GM18498 (cell line): ENCODE results near the gene ADCY2.

Experiments
- ATAC-seq: cut with Tn5 transposase; IDR thresholded peaks from one replicate; pipeline ENCODE4 v1.9.1; 2021; ENCODE audit warnings: mild to moderate bottlenecking, moderate library complexity; ENCODE audit not compliant: unreplicated experiment

ADCY2 gene

DNA sequence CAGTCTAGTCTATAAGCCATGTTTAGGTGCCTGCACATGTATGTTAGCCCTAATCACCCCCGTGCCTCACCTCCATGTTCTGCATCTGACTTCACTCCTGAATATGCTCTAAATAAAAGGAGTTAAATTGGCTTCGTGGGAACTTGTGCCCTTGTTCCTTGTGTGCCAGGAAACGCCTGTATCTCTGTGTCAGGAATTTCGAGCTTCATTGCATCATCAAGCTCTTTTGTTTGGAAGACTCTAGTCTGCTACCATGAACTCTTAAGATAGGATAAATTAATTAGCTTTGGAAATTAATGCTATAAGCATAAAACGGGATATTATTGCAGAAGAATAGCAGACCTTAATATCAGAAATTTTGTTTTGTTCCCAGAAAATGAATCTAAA lies 99.2 kb downstream of the ADCY2 start:
- no peak for ATAC-seq

DNA sequence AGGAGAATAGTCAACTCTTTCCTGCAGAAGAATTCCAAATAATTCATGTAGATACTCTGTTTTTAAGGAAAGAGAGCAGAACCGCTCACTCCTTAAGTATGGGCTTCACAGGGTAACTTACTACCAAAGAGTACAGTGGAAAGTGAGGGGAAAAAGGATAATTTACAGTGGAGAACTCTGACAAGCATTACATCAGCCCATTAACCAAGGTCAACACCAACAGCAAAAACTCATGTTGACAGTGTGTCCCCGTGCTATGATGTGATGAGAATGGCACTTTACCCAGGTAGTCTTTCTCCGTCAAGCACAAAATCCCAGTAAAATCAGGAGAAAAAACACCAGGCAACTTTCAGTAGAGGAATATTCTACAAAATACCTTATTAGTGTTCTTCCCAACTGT lies 104.3 kb downstream of the ADCY2 start:
- no peak for ATAC-seq

DNA sequence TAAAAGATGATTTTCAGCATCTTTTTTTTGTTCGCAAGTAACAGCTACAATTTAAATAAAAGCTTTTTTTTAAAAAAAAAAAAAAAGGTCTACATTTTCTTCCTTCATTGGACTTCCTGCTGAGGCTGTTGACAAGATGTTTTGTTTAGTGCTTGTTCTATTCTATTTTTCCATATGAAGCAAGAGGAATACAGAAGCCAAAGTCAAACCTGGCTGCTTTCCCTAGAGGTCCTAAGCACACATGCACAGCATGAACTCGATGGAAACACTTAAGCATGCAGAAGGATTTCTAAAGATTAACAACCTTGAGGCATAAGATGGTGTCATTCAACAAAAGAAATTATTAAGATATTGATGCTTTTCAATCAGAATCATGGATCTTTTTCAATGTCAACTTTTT lies 105.1 kb downstream of the ADCY2 start:
- ATAC-seq = no peak

DNA sequence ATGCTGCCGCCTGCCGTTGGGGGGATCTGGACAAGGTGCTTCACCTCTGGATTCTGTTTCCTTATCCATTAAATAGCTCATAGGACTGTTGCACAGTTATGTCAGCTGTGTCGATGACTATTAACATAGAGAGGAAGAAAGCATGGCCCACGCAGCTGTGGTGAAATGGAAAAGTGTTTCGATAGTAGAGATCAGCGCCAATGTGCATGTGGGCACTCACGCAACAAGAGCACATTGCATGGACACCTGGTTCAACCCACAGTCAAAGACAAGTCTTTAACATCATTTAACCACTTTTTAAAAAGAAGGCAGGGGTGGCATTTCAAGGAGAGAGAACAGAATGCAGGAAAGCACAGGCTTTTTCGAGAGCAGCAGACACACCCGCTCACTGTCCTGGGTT lies 107.6 kb downstream of the ADCY2 start:
- ATAC-seq = no peak

DNA sequence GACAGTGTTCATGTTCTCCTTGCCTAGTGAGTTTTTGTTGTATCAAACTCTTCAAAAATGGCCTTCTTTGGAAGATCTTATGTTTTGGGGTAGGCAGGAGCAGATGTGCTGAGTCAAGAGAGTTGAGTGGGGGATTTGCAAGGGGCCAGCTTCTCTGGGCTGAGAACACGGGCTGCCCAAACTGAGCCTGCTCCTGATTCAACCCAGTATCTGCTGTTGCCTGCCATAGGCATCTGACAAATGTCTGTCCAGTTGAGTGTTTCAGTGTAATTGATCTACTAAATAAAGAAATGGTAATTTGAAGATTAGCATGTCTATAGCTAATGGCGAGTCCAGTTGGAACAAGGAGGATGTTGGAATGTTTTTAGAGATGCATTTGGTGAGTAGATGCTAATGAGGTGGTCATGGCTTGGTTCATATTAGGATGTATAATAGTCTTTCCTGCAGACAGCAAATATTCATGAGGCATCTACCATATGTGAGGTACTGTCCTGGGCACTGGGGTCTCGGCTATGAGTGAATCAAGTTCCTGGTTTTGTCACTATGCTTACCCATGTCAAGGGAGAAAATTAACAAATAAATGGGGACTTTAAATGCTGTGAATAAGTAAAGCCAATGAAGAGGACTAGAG lies 119.5 kb downstream of the ADCY2 start:
- ATAC-seq = no peak

DNA sequence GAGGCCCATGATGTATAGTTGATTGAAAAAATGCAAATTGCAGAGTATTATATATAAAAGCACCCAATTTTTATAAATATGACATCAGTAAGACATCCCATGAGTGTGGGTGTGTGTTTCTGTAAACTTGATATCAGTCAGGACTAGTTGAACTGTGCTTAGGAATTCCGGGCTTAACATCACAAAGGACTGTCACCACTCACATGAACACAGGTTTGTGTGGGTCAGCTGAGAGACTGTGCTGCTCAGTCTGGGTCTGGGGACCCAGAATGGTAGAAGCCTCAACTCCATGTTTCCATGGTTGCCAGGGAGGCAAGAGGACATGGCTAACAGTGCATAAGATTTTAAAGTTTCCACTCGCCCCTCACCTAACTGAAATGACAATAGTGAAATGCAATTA lies 120.3 kb downstream of the ADCY2 start:
- ATAC-seq = no peak

DNA sequence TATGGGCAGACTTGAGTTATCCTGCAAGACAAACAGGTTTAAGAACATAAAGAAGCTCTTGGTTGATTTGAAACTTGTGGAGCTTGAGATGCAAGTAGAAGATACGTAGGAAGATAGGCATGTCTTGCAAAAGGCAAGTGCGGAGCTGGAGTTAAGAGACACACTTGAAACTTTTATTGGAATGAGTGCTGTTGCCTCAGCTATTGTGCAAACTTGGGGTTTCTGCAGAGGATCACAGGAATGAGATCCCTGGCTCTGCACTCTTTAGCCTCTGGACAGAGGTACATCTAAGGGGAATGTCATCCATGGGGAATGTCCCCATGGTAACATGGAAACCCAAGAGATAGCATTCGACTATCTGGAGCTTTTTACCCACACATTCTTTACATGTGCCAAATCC lies 121.1 kb downstream of the ADCY2 start:
- ATAC-seq = no peak

DNA sequence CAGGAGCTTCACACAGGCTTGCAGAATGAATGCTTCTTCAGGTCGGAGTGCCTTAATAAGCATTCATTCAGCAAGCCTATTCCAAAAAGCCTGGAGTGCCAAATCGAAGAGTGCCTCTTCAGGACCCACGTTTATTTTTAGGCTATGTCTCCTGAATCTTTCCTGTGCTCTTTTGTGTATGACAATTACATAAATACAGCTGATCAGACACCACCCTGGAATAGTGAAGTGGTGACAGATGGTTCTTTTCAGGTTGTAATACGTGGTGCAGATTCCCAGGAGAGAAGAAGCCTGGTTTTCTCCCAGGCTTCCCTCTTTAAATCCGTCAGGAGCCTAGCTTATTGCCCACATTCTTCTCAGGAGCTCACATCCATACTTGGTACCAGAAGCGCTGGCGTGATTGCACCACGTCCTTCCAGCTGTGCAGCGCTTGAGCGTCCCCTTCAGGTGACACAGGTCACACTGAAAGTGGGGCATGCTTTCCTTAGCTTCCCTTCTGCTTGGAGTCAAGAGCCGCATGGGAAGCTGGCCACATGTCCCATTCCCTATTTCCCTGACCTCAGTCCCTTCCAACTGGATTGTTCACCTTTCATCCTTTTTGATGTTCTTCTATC lies 123.1 kb downstream of the ADCY2 start:
- no peak for ATAC-seq

DNA sequence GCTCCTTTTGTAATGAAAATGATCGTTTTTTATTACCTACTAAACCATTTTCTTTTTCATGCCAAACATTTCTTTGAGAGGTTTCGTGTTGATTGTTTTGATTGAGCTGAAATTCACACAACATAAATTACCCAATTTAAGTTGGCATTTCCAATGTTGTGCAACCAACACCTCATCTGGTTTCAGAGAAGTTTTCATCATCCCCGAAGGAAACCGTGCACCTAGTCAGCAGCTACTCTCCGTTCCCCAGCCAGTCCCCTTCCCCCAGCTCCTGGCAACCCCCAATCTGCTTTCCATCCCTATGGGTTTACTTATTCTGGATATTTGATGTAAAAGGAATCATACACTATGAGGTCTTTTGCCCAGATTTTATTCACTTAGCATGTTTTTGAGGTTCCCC lies 123.6 kb downstream of the ADCY2 start:
- ATAC-seq = no peak

DNA sequence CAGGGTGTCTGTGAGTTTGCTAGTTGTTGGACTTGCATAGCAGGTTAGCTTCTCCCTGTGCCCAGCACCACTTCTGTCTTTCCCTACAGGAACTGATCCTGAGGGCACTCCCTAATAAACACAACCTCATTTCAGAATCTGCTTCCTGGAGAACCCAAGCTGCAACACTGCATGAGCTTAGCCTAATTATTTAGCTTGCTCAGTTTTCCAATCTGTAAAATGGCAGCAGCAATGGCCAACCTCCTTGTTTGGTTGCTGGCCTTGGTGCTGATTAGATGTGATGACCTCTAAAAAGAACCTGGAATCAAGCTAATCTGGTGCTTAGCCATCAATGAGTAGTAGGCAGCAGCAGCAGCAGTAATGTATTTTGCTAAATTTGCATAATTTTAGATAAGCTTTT lies 133.9 kb downstream of the ADCY2 start:
- no peak for ATAC-seq

DNA sequence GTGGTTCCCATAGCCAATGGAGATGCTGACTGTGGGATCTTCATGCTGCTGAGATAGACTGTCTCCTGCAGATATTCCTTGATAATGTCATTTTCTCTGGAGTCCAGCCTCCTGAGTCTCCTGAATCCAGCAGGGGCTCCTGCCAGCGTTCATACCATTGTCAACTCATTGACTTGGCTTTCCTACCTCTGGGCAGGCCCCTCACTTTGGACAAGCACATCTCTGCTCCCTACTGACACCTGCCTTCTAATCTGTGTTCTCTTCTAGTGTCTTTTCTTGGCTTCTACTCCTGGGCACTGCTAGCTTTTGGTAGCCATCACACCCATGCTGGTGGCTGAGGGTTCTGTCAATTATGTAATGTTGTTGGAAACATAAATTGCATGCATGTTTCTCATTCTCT lies 138.0 kb downstream of the ADCY2 start:
- ATAC-seq = no peak

DNA sequence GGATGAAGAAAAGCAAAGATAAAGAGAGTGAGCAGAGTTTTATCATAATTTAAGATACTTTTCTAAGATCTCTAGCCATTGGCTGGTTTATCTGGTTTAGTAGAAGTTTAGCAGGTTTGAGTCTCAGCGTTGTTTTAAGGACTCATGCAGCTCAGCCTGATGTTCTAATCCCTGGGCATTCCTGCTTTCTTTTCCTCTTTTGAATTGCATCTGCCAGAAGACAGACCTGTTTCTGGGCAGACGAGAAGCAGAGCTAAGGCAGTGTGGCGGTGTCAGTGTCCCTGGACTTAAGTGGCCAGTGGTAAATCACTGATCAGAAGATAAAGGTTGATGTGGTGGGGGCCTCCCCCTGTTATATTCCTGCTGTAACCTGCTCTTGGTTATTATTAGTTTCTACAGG lies 138.6 kb downstream of the ADCY2 start:
- ATAC-seq = no peak

DNA sequence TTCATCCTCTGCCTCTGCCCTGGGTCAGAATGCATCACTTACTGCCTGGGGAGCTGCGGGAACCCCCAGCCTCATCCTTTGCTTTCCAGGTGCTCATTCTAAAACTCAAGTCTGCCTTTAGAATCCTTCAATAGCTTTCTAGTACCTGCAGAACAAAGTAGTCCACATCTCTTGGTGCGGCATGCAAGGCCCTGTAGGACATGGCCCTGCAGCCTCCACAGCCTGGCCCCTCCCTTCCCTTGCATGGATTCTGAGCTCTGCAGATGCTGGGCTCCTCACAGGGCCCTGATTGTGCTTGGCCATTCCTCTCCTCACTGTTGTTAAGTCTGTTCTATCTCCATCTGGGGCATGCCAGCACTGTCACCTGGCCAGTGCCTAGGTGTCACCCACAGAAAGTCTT lies 141.6 kb downstream of the ADCY2 start:
- no peak for ATAC-seq

DNA sequence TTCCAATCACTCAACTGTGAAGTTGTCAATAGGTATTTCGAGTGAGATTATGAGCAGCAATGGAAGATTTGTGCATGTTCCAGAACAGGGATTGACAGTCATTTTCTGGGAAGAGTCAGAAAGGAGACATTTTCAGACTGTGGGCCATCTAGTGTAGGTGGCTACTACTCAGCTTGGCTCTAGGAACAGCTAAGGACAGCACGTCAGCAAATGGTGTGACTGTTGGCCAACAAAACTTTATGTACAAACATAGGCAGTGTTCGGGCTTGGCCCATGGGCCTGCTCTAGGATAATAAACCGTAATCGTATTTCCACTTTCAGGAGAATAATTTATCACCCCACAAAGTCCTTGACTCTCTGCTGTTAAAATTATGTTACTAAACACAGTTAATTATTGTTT lies 143.6 kb downstream of the ADCY2 start:
- no peak for ATAC-seq

DNA sequence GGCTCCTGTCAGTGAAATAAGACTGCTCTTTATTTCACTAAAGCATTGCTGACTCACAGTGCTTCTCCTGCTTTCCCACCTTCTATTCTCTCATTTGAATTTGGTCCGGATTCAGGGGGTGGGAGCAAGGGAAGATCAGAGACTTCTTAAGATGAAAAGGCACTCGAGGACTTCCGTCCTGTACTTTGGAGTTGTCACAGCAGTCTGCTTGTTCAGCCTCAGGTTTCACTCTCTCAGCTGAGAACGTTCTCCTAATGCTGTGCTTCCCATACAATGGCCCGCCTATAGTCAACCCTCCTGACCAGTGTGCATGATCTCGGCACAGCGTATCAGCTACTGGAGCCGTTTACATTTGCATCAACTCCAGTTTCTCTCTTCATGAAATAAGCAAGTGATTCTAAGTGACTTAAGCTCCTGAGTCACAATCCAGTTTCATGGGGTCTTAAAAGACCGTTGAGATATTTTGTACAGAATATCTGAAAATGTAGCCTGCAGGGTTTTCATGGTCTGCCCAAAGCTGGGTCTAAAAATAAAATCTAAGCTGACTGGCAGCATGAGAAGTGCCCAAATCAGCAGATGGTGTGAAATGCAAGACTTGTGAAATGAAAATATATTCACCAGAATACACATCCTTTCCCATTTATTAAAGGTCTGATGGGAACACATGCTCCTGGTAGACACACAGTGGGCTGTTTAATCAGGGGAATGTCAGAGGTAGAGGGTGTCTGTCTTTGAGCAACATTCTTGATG lies 145.0 kb downstream of the ADCY2 start:
- ATAC-seq = no peak

DNA sequence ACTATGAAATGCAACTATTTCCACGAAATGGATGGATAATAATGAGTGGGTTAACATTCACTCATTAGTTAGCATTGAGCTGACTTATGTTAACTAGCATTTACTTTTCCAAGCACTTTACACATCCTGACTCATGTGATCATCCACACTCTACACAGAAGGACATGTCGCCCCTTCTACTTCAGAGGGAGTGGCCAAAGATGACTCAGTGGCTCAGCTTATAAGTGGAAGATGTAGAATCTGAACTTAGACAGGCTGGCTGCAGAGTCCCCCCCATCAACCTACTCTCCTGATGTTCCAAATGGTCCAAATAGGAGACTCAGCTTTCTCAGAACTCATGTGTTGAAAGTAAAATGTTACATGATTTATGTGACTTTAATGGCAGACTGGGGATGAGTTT lies 146.0 kb downstream of the ADCY2 start:
- no peak for ATAC-seq

DNA sequence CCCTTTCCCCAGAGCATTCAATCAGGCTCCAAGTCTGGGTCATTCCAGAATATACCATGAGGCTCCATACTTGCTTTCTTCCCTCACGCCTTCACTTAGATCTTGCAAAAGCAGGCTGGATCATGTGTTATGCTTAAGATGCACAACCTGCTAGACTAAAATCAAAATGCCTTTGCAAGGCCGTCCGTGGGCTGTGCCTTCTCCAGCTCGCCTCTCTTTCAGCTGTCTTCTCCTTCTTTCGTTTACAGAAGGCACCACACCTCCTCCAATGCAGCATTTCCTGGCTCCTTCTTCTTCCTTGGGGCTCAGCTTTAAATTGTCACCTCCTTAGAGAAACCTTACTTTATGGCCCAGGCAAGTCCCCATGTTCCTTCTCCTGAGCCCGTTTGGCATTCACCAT lies 150.6 kb downstream of the ADCY2 start:
- no peak for ATAC-seq

DNA sequence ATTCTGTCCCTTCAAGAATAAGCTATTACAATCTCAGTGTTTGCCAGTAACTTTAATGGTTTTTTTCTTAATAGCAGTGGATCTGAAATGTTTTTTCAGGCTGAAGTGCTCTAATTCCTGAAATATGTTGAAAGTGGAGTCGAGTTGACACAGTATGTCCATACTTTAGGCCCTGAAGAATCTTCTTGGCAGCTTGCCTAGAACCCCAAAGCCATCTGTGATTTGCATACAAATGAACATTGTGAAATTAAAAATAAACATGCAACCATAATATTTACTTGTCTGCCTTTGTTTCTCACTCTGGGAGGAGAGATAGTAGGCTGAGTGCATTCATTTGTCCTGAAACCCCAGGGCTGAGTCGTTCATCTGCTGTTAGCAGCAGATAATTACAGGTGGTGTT lies 152.7 kb downstream of the ADCY2 start:
- ATAC-seq = no peak

DNA sequence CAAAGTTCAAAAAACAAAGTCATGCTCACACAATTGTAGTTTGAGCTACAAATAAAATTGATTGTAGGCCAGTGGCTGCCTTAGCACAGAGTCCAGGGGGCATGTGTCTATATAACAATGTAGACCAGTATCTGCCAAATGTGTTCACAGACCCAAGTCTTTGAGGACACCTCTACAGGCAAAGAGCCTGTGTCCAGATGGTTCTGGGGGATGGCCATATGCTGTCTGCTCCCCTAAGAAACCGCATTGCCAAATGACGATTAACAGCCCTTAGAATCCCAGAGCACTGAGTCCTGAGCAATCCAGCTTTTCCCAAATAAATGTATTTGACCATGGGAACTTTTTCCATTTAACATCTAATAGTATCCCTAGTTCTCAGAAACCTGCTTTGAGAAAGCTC lies 169.6 kb downstream of the ADCY2 start:
- ATAC-seq = no peak

DNA sequence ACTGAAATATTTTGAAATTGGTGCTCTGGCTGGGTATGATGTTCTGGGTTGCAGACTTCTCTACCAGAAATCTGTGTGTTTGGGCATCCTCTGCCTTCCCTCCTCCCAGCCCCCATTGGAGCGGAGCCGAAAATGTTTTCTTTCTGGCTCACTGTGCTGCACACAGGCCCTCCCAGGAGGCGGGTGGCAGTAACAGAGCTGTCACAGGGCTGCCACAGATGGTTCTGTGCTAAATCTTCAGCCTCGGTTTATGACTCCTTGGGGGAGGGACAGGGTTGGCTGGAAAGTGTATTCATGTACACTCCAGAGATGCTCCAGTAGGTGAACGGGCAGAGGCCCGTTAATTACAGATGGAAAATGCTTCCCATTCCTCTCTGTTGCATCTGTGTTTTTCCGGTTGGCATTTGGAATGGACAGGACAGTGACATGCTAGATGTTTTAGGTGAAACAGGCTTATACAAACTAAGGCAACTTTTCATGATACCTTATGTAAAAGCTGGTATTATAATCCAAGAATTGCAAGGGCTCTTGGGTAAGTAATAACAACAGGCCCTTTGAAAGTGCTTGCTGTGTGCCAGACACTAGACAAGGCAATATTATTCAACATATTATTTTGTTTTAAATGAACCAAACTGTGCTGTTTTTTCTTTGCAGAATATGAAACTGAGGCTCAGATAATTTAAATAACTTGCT lies 180.2 kb downstream of the ADCY2 start:
- no peak for ATAC-seq

DNA sequence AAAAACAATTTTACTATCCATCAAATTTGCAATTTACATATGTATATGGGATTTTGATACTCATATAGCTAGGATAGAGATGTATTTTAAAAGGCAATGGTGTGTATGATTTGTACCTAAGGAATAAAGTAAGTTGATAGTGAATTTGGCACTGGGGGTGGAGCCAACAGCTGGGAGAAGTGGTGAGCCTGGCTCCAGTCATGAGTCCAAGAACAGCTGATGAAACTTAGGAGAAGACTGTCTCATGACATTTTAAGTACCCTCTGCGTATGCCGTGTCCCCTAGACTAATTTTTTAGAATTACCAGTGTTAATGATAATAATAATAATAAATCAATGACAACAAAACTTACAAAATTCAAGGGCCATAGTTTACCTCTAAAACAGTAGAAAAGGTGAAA lies 181.4 kb downstream of the ADCY2 start:
- no peak for ATAC-seq

DNA sequence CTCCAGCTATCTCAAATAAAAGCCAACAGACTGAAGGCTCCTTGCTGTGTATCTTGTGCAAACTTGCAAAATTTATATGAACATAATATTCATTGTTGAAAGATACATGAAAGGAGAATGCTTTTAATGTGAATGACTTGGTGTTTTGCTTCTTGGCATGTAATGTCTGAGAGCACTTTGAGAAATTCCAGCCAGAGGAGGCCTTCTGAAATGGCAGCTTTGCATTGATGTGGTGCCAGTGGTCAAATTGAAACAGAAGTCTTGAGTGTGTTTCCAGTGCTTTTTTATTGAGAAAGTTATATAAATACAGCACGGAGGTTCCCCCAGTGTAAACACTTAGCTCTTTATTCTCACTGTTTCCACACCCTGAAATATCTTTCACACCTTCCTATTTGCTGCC lies 182.1 kb downstream of the ADCY2 start:
- ATAC-seq = no peak
